K562 (cell line): ENCODE results near the gene UBE2E3. TPM values are rescaled to one million over a fixed set of nuclear protein-coding genes. Genes with fewer than 3 reads are reported as not detected.
A peak's percentile ranks its signal among the peaks of the same experiment; 100 is the strongest.

Experiments
- ATAC-seq: fragments of 200-7000 bp; cut with Tn5 transposase; 3 replicates; pipeline ENCODE4 v1.9.1; 2020; ENCODE audit warnings: moderate library complexity
- BruUV-seq: library from RNA; stranded (reverse); fragments of 400-500 nt; replicated peaks from 2 replicates; lab custom pipeline; 2021; lab: Mats Ljungman, UMichigan
- CTCF ChIA-PET: fragments of 300-600 bp; formaldehyde crosslinking; extraction: SDS; loops from one replicate; lab custom pipeline; 2021; ENCODE audit warnings: low intra/inter-chr PET ratio; lab: Yijun Ruan, JAX
- POLR2A ChIA-PET: fragments of 300-600, 350-650 bp; sonication (Branson Sonifier 250); formaldehyde crosslinking; extraction: SDS; loops from one replicate; lab custom pipeline; 2021; ENCODE audit warnings: antibody characterized with exemption, inconsistent platforms; lab: Yijun Ruan, JAX
- DNase-seq, 4 experiments: peaks; one replicate each; pipeline versions ENCODE4 v3.0.0 to v3.0.0-alpha.2; 2011 to 2018; ENCODE audit warnings: low spot score in 3 of 4, mixed read lengths in 3 of 4; ENCODE audit errors: extremely low read depth in 1 of 4
- FAIRE-seq: peaks from 2 replicates; lab custom pipeline; 2011; peaks lifted over from hg19 to GRCh38; lab: Jason Lieb, UNC
- H2AFZ ChIP-seq: 2 replicates; pipeline ENCODE4 v1.6.0; 2011; ENCODE audit warnings: low read depth, low read length, control low read depth, inconsistent platforms
- H3K27ac ChIP-seq: fragments of 200-600 bp; 3 replicates; pipeline ENCODE4 v1.8.0; 2011; ENCODE audit warnings: low read depth, mild to moderate bottlenecking, control low read depth, inconsistent platforms, low read length, moderate library complexity, mixed read lengths; ENCODE audit errors: extremely low read depth
- H3K27me3 ChIP-seq, 2 experiments: fragments of 300-600 bp in 1 of 2; 2 replicates in 1 of 2; 3 replicates in 1 of 2; pipeline versions ENCODE4 v1.6.0 to v1.8.0; 2011; ENCODE audit warnings: inconsistent platforms in 2 of 2, low read length in 2 of 2, mild to moderate bottlenecking in 1 of 2, mixed read lengths in 1 of 2, moderate library complexity in 1 of 2; ENCODE audit not compliant: control insufficient read depth in 2 of 2, insufficient read depth in 2 of 2
- H3K36me3 ChIP-seq: fragments of 300-600 bp; 3 replicates; pipeline ENCODE4 v1.8.0; 2011; ENCODE audit warnings: mild to moderate bottlenecking, low read length, inconsistent platforms; ENCODE audit not compliant: control insufficient read depth, insufficient read depth
- H3K4me1 ChIP-seq, 2 experiments: fragments of 200-600 bp in 1 of 2; replicated peaks in 1 of 2; 2 replicates in 1 of 2; 3 replicates in 1 of 2; pipeline versions ENCODE4 v1.5.1 to v1.8.0; 2011; ENCODE audit warnings: inconsistent platforms in 2 of 2, low read length in 2 of 2, mild to moderate bottlenecking in 1 of 2, mixed read lengths in 1 of 2, moderate library complexity in 1 of 2; ENCODE audit not compliant: control insufficient read depth in 2 of 2, insufficient read depth in 2 of 2
- H3K4me2 ChIP-seq: 2 replicates; pipeline ENCODE4 v1.6.1; 2011; ENCODE audit warnings: low read length, control low read depth, inconsistent platforms, mixed read lengths; ENCODE audit not compliant: insufficient read depth
- H3K4me3 ChIP-seq: fragments of 200-600 bp; sonication (generic), shearing (Covaris generic); 2 replicates; pipeline ENCODE4 v1.5.1; 2016; ENCODE audit warnings: control low read depth, inconsistent platforms
- H3K79me2 ChIP-seq: fragments of 200-600 bp; 3 replicates; pipeline ENCODE4 v1.8.0; 2011; ENCODE audit warnings: low read length, inconsistent platforms; ENCODE audit not compliant: control insufficient read depth, insufficient read depth
- H3K9ac ChIP-seq, 2 experiments: 2 replicates each; pipeline versions ENCODE4 v1.6.0 to v1.6.1; 2011; ENCODE audit warnings: low read depth in 2 of 2, low read length in 2 of 2, control low read depth in 1 of 2, inconsistent platforms in 1 of 2, mild to moderate bottlenecking in 1 of 2, mixed read lengths in 1 of 2; ENCODE audit not compliant: insufficient read depth in 1 of 2
- H3K9me1 ChIP-seq: one replicate; pipeline ENCODE4 v1.6.0; 2011; ENCODE audit warnings: inconsistent platforms, mild to moderate bottlenecking, low read length, moderate library complexity; ENCODE audit not compliant: control insufficient read depth, insufficient read depth
- H3K9me3 ChIP-seq: replicated peaks from 2 replicates; pipeline ENCODE4 v1.5.1; 2011; ENCODE audit warnings: low read depth, low read length, inconsistent platforms; ENCODE audit not compliant: control insufficient read depth, insufficient read depth
- H4K20me1 ChIP-seq: replicated peaks from 2 replicates; pipeline ENCODE4 v1.6.1; 2011; ENCODE audit warnings: low read length, inconsistent platforms, mixed read lengths; ENCODE audit not compliant: control insufficient read depth, insufficient read depth
- CEBPB ChIP-seq: fragments of 450-650 bp; IDR thresholded peaks from 2 replicates; pipeline ENCODE4 v1.6.1; 2016; ENCODE audit warnings: missing genetic modification characterization, missing compliant biosample characterization
- CEBPG ChIP-seq, 3 experiments: fragments of 200-800 bp in 1 of 3; sonication (Bioruptor generic) in 1 of 3; sonication (generic) in 1 of 3; formaldehyde crosslinking in 1 of 3; IDR thresholded peaks in 2 of 3; conservative IDR thresholded peaks in 1 of 3; 2 replicates each; pipeline versions ENCODE4 v1.6.1 to v1.8.0; 2016 to 2022; ENCODE audit warnings: missing compliant biosample characterization in 2 of 3, missing genetic modification characterization in 2 of 3, mild to moderate bottlenecking in 1 of 3, missing genetic modification reagents in 1 of 3
- CEBPZ ChIP-seq: fragments of 150-350 bp; IDR thresholded peaks from 2 replicates; pipeline ENCODE4 v1.6.1; 2014; ENCODE audit warnings: low read depth, mild to moderate bottlenecking, low read length, borderline replicate concordance
- JUNB ChIP-seq: fragments of 450-650 bp; formaldehyde crosslinking; conservative IDR thresholded peaks from 2 replicates; pipeline ENCODE4 v1.4.0; 2020; ENCODE audit warnings: mild to moderate bottlenecking
- STAG1 ChIP-seq: sonication (generic); formaldehyde crosslinking; IDR thresholded peaks from 2 replicates; pipeline ENCODE4 v1.5.0; 2020; ENCODE audit warnings: missing genetic modification reagents, borderline replicate concordance
- in situ Hi-C: fragments of 300-500 bp; cut with MboI; formaldehyde crosslinking; loops from 4 replicates; pipeline ENCODE4 v1.15.0; 2018; ENCODE audit warnings: inconsistent platforms, mixed read lengths
- intact Hi-C: fragments of 100-400 bp; cut with micrococcal nuclease; formaldehyde crosslinking; loops from 2 replicates; pipeline ENCODE4 v1.14.2; 2022
- polyA plus RNA-seq, 8 experiments: library from polyadenylated mRNA; depleted of rRNA in 4 of 8; stranded (reverse) in 5 of 8; unstranded in 3 of 8; fragments of >200 nt; fragmentation: Nextera tagmentation in 2 of 8; fragmentation: Illumina TruSeq in 1 of 8; extraction: Ambion mirVana in 2 of 8; extraction: Trizol in 1 of 8; gene quantifications; 2 replicates each; pipeline versions ENCODE4 v1.2.1 to v1.2.3, GENCODE V29; 2011 to 2014; ENCODE audit warnings: inconsistent platforms in 1 of 8, missing spikeins in 1 of 8
- total RNA-seq, 7 experiments: library from RNA; depleted of rRNA in 6 of 7; stranded (reverse); fragments of >200 nt in 6 of 7; fragmentation: Illumina TruSeq in 2 of 7; extraction: Trizol in 2 of 7; gene quantifications; 2 replicates each; pipeline versions ENCODE4 v1.2.1 to v1.2.3, GENCODE V29; 2011 to 2021; ENCODE audit warnings: low replicate concordance in 1 of 7

Gene UBE2E3
- total and polyA plus RNA-seq, 9 of the 15 experiments (the other 6 are each of a cell fraction or from before 2014, with no cell fraction given) = 58.2 to 173 (median 78.0) TPM

- intact Hi-C loops = no loop called here
- no peak for ATAC-seq
- TF ChIP-seq CEBPZ = no peak
- TF ChIP-seq CEBPB (tag) = peak; percentile 70
- TF ChIP-seq JUNB (CRISPR knock-in tag) = no peak
- TF ChIP-seq STAG1 (CRISPR knock-in tag) = no peak
- TF ChIP-seq CEBPG (CRISPR knock-in tag; IDR thresholded peaks at IDR 0.05) = no peak
- TF ChIP-seq CEBPG (tag; conservative IDR thresholded peaks at IDR 0.05 in 1 of 2, IDR thresholded peaks at IDR 0.05 in 1 of 2) = peak; percentile 53 to 89; a peak in 3 of 4 replicates
- TF ChIP-seq, all 486 proteins: peak for 2
Measured at GRCh38 chr2:181065458-181065857, 85.1 kb downstream of the UBE2E3 start.

More at GRCh38 chr2:181065458-181065857, 85.1 kb downstream of the UBE2E3 start:
- no peaks in the 10 kb centered on the region for H3K9me1 ChIP-seq
- H3K79me2 ChIP-seq = no peaks in the 10 kb centered on the region
- no peak overlapping the region for H3K4me3 ChIP-seq
- no peak overlapping the region for H3K4me2 ChIP-seq
- no peak overlapping the region for H3K9ac ChIP-seq
- no TSS peak for BruUV-seq
- no peaks in the 10 kb centered on the region for H3K27me3 ChIP-seq
- H3K4me1 ChIP-seq = peaks cover 0 to 12% of the 10 kb centered on the region in 2 experiments; a peak in 3 of 5 replicates
- in situ Hi-C loops = loop anchor here (25.0 kb wide), 1 partner anchor 953 kb away; no protein-coding TSS in a partner anchor
- CTCF ChIA-PET = no interaction called here
- no peak overlapping the region for H3K27ac ChIP-seq
- H3K36me3 ChIP-seq = peaks cover 9% of the 10 kb centered on the region; the same call in 1 of the 3 replicates
- DNase-seq (no peak), FAIRE-seq (no peak)
- POLR2A ChIA-PET = no interaction called here
- no peaks in the 10 kb centered on the region for H3K9me3 ChIP-seq
- H4K20me1 ChIP-seq = no peaks in the 10 kb centered on the region
- no peak overlapping the region for H2AFZ ChIP-seq
